ENCODE data around the gene ZBTB49.

ZBTB49 gene

GRCh38 chr4:4289597-4289940, 482 bp upstream of the ZBTB49 start:
- no peak for TF ChIP-seq FOXP2 (optimal IDR thresholded peaks at IDR 0.05; ENCODE audit: borderline replicate concordance, extremely low read depth, extremely low read length, insufficient read depth)
- TF ChIP-seq TAF1 (IDR thresholded peaks at IDR 0.05; ENCODE audit: borderline replicate concordance, insufficient read depth, low read length): no peak
- no peak for TF ChIP-seq REST (IDR thresholded peaks at IDR 0.05; ENCODE audit: insufficient read depth in 1 of 2, low read depth in 2 of 2, low read length in 2 of 2)
- TF ChIP-seq SIN3A (IDR thresholded peaks at IDR 0.05; ENCODE audit: borderline replicate concordance, insufficient read depth, low read length): no peak; the same call in 1 of the 2 replicates
- TF ChIP-seq POLR2AphosphoS5 (IDR thresholded peaks at IDR 0.05; ENCODE audit: low read depth, low read length): no peak

- TF ChIP-seq FOXP2 (optimal IDR thresholded peaks at IDR 0.05; ENCODE audit: borderline replicate concordance, extremely low read depth, extremely low read length, insufficient read depth) (no peak), POLR2AphosphoS5 (IDR thresholded peaks at IDR 0.05; ENCODE audit: low read depth, low read length) (no peak), TAF1 (IDR thresholded peaks at IDR 0.05; ENCODE audit: borderline replicate concordance, insufficient read depth, low read length) (no peak)
Observed at GRCh38 chr4:4293279-4293678, 3.2 kb downstream of the ZBTB49 start.

- TF ChIP-seq FOXP2 (optimal IDR thresholded peaks at IDR 0.05; ENCODE audit: borderline replicate concordance, extremely low read depth, extremely low read length, insufficient read depth) (no peak), SIN3A (IDR thresholded peaks at IDR 0.05; ENCODE audit: borderline replicate concordance, insufficient read depth, low read length) (no peak), REST (IDR thresholded peaks at IDR 0.05; ENCODE audit: insufficient read depth in 1 of 2, low read depth in 2 of 2, low read length in 2 of 2) (no peak), TAF1 (IDR thresholded peaks at IDR 0.05; ENCODE audit: borderline replicate concordance, insufficient read depth, low read length) (no peak), POLR2AphosphoS5 (IDR thresholded peaks at IDR 0.05; ENCODE audit: low read depth, low read length) (no peak)
Observed at GRCh38 chr4:4296283-4296846, 6.3 kb downstream of the ZBTB49 start.

GRCh38 chr4:4299006-4299405, 9.0 kb downstream of the ZBTB49 start:
- TF ChIP-seq REST (IDR thresholded peaks at IDR 0.05; ENCODE audit: insufficient read depth in 1 of 2, low read depth in 2 of 2, low read length in 2 of 2): no peak
- TF ChIP-seq POLR2AphosphoS5 (IDR thresholded peaks at IDR 0.05; ENCODE audit: low read depth, low read length): no peak
- TF ChIP-seq SIN3A (IDR thresholded peaks at IDR 0.05; ENCODE audit: borderline replicate concordance, insufficient read depth, low read length): no peak
- no peak for TF ChIP-seq TAF1 (IDR thresholded peaks at IDR 0.05; ENCODE audit: borderline replicate concordance, insufficient read depth, low read length)
- TF ChIP-seq FOXP2 (optimal IDR thresholded peaks at IDR 0.05; ENCODE audit: borderline replicate concordance, extremely low read depth, extremely low read length, insufficient read depth): no peak

GRCh38 chr4:4302001-4302400, 11.9 kb downstream of the ZBTB49 start:
- TF ChIP-seq TAF1 (IDR thresholded peaks at IDR 0.05; ENCODE audit: borderline replicate concordance, insufficient read depth, low read length) (no peak), FOXP2 (optimal IDR thresholded peaks at IDR 0.05; ENCODE audit: borderline replicate concordance, extremely low read depth, extremely low read length, insufficient read depth) (no peak)

- TF ChIP-seq FOXP2 (optimal IDR thresholded peaks at IDR 0.05; ENCODE audit: borderline replicate concordance, extremely low read depth, extremely low read length, insufficient read depth): no peak
- no peak for TF ChIP-seq TAF1 (IDR thresholded peaks at IDR 0.05; ENCODE audit: borderline replicate concordance, insufficient read depth, low read length)
- TF ChIP-seq REST (IDR thresholded peaks at IDR 0.05; ENCODE audit: insufficient read depth in 1 of 2, low read depth in 2 of 2, low read length in 2 of 2): no peak
- TF ChIP-seq POLR2AphosphoS5 (IDR thresholded peaks at IDR 0.05; ENCODE audit: low read depth, low read length): no peak
- no peak for TF ChIP-seq SIN3A (IDR thresholded peaks at IDR 0.05; ENCODE audit: borderline replicate concordance, insufficient read depth, low read length)
Observed at GRCh38 chr4:4302416-4302815, 12.4 kb downstream of the ZBTB49 start.
